Measurements from ENCODE around the gene SSBP2.
"Not testable (repeated sequence)": the region's sequence is repeated elsewhere in the genome, so short reads cannot be mapped to it uniquely, and the experiment has no call there.

The SSBP2 gene

GRCh38 chr5:81740758-81741157 lies 10.1 kb downstream of the SSBP2 start:
- DNase-seq (ENCODE audit: low read depth in 2 of 3, low spot score in 2 of 3) = no peak

GRCh38 chr5:81739291-81739690 lies 11.6 kb downstream of the SSBP2 start:
- no peak for DNase-seq (ENCODE audit: low read depth in 2 of 3, low spot score in 2 of 3)

- DNase-seq (ENCODE audit: low read depth in 2 of 3, low spot score in 2 of 3) = no peak
Observed at GRCh38 chr5:81729276-81729675, 21.6 kb downstream of the SSBP2 start.

- DNase-seq (ENCODE audit: low read depth in 2 of 3, low spot score in 2 of 3) = no peak
Observed at GRCh38 chr5:81728301-81728700, 22.6 kb downstream of the SSBP2 start.

GRCh38 chr5:81726297-81726696 lies 24.6 kb downstream of the SSBP2 start:
- no peak for DNase-seq (ENCODE audit: low read depth in 2 of 3, low spot score in 2 of 3)

GRCh38 chr5:81724571-81724970 lies 26.3 kb downstream of the SSBP2 start:
- no peak for DNase-seq (ENCODE audit: low read depth in 2 of 3, low spot score in 2 of 3)

- DNase-seq (ENCODE audit: low read depth in 2 of 3, low spot score in 2 of 3) = no peak
Observed at GRCh38 chr5:81724108-81724507, 26.8 kb downstream of the SSBP2 start.

GRCh38 chr5:81721049-81721448 lies 29.8 kb downstream of the SSBP2 start:
- DNase-seq (ENCODE audit: low read depth in 2 of 3, low spot score in 2 of 3) = no peak

- DNase-seq (ENCODE audit: low read depth in 2 of 3, low spot score in 2 of 3) = no peak
Observed at GRCh38 chr5:81719743-81720345, 31.1 kb downstream of the SSBP2 start.

GRCh38 chr5:81718300-81718699 lies 32.6 kb downstream of the SSBP2 start:
- DNase-seq (ENCODE audit: low read depth in 2 of 3, low spot score in 2 of 3) = no peak

GRCh38 chr5:81717860-81718259 lies 33.0 kb downstream of the SSBP2 start:
- DNase-seq (ENCODE audit: low read depth in 2 of 3, low spot score in 2 of 3) = no peak

GRCh38 chr5:81717226-81717625 lies 33.7 kb downstream of the SSBP2 start:
- no peak for DNase-seq (ENCODE audit: low read depth in 2 of 3, low spot score in 2 of 3)

- DNase-seq (ENCODE audit: low read depth in 2 of 3, low spot score in 2 of 3) = not testable (repeated sequence)
Observed at GRCh38 chr5:81714076-81714475, 36.8 kb downstream of the SSBP2 start.

- no peak for DNase-seq (ENCODE audit: low read depth in 2 of 3, low spot score in 2 of 3)
Observed at GRCh38 chr5:81708889-81709288, 42.0 kb downstream of the SSBP2 start.

- no peak for DNase-seq (ENCODE audit: low read depth in 2 of 3, low spot score in 2 of 3)
Observed at GRCh38 chr5:81703840-81704239, 47.1 kb downstream of the SSBP2 start.

- no peak for DNase-seq (ENCODE audit: low read depth in 2 of 3, low spot score in 2 of 3)
Observed at GRCh38 chr5:81700166-81700565, 50.7 kb downstream of the SSBP2 start.

- DNase-seq (ENCODE audit: low read depth in 2 of 3, low spot score in 2 of 3) = no peak
Observed at GRCh38 chr5:81698813-81699212, 52.1 kb downstream of the SSBP2 start.

- DNase-seq (ENCODE audit: low read depth in 2 of 3, low spot score in 2 of 3) = no peak
Observed at GRCh38 chr5:81696418-81697397, 54.2 kb downstream of the SSBP2 start.

GRCh38 chr5:81694726-81695125 lies 56.2 kb downstream of the SSBP2 start:
- no peak for DNase-seq (ENCODE audit: low read depth in 2 of 3, low spot score in 2 of 3)

- no peak for DNase-seq (ENCODE audit: low read depth in 2 of 3, low spot score in 2 of 3)
Observed at GRCh38 chr5:81688215-81688614, 62.7 kb downstream of the SSBP2 start.

- DNase-seq (ENCODE audit: low read depth in 2 of 3, low spot score in 2 of 3) = no peak
Observed at GRCh38 chr5:81687292-81687691, 63.6 kb downstream of the SSBP2 start.

GRCh38 chr5:81685471-81685870 lies 65.4 kb downstream of the SSBP2 start:
- no peak for DNase-seq (ENCODE audit: low read depth in 2 of 3, low spot score in 2 of 3)

Measured in activated CD8-positive, alpha-beta memory T cell treated with anti-CD3 and anti-CD28 coated beads for 48 hours (primary cell).